Cardiac muscle cell (in vitro differentiated cells and primary cell): ENCODE results near the gene PFKL. TPM values are rescaled to one million over a fixed set of nuclear protein-coding genes. Genes with fewer than 3 reads are reported as not detected.

ENCODE experiments used
- DNase-seq, 2 donors: peaks; one replicate each; pipeline versions ENCODE4 v3.0.0 to v3.0.0-alpha.2; 2010 to 2017; ENCODE audit warnings: low read depth in 1 of 2, low spot score in 1 of 2
- H3K27ac ChIP-seq: fragments of 200-600 bp; sonication (generic); 2 replicates; pipeline ENCODE4 v1.5.1; 2016
- H3K27me3 ChIP-seq: fragments of 200-600 bp; sonication (generic); 2 replicates; pipeline ENCODE4 v1.6.0; 2016; ENCODE audit warnings: control low read depth
- H3K36me3 ChIP-seq: fragments of 200-600 bp; sonication (generic); 2 replicates; pipeline ENCODE4 v1.5.1; 2016; ENCODE audit warnings: control low read depth
- H3K4me1 ChIP-seq: fragments of 200-600 bp; sonication (generic); 2 replicates; pipeline ENCODE4 v1.8.1; 2017; ENCODE audit warnings: low read depth, mild to moderate bottlenecking, mixed run types
- H3K4me3 ChIP-seq: fragments of 200-600 bp; sonication (generic); 2 replicates; pipeline ENCODE4 v1.5.1; 2016; ENCODE audit warnings: mild to moderate bottlenecking
- H3K9me3 ChIP-seq: fragments of 200-600 bp; sonication (generic); 2 replicates; pipeline ENCODE4 v1.5.1; 2017; ENCODE audit warnings: low read depth, mild to moderate bottlenecking, control low read depth
- polyA plus RNA-seq: library from polyadenylated mRNA; unstranded; fragments of >200 nt; fragmentation: Nextera tagmentation; extraction: Ambion mirVana; gene quantifications from 2 replicates; pipeline ENCODE4 v1.2.1, GENCODE V29; 2016
- total RNA-seq: library from RNA; depleted of rRNA; stranded (reverse); fragments of >200 nt; gene quantifications from 2 replicates; pipeline ENCODE4 v1.2.3, GENCODE V29; 2016
- TF ChIP-seq, protein P1 (sequence below): IDR thresholded peaks from 2 replicates; pipeline ENCODE4 v1.5.1; 2012; ENCODE audit warnings: low read depth, mild to moderate bottlenecking, low read length

The PFKL gene
- total and polyA plus RNA-seq, 2 experiments from 2014 or later = 204 to 213 TPM

DNA sequence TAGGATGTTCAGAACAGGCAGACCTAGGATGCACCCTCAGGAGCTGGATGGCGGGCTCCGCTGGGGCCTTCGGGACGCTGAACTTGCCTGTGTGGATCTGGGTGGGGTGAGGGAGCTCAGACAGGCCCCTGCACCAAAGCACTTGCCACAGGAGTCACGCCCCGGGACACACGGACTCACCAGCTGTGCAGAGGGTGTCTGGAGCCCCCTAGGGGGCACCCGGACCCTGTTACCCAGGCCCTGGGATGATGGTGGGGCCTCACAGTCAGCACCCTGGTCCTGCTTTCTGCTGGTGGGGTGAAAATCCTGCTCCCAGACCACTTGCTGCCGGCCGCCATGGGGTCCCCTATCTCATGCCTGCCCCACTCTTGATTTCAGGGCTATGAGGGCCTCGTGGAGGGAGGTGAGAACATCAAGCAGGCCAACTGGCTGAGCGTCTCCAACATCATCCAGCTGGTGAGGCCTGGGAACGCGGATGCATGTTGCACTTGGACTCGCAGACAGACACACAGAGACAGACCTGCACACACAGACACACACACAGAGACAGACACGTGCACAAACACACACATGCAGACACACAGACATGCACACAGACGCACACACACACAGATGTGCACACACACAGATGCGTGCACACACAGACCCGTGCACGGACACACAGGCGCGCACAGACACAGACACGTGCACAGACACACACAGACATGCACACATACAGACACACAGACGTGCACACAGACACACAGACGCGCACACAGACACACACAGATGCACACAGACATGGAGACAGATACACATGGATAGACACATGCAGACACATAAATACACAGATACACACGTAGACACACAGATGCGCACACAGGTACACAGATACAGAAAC is 11.0 kb downstream of the PFKL start:
- no peak overlapping the region for H3K27ac ChIP-seq
- TF ChIP-seq, protein P1, sequence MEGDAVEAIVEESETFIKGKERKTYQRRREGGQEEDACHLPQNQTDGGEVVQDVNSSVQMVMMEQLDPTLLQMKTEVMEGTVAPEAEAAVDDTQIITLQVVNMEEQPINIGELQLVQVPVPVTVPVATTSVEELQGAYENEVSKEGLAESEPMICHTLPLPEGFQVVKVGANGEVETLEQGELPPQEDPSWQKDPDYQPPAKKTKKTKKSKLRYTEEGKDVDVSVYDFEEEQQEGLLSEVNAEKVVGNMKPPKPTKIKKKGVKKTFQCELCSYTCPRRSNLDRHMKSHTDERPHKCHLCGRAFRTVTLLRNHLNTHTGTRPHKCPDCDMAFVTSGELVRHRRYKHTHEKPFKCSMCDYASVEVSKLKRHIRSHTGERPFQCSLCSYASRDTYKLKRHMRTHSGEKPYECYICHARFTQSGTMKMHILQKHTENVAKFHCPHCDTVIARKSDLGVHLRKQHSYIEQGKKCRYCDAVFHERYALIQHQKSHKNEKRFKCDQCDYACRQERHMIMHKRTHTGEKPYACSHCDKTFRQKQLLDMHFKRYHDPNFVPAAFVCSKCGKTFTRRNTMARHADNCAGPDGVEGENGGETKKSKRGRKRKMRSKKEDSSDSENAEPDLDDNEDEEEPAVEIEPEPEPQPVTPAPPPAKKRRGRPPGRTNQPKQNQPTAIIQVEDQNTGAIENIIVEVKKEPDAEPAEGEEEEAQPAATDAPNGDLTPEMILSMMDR = no peak
- DNase-seq = no peak
- no peaks in the 10 kb centered on the region for H3K9me3 ChIP-seq
- H3K4me1 ChIP-seq = no peaks in the 10 kb centered on the region
- H3K36me3 ChIP-seq = peaks cover 16% of the 10 kb centered on the region
- no peaks in the 10 kb centered on the region for H3K27me3 ChIP-seq
- no peak overlapping the region for H3K4me3 ChIP-seq

DNA sequence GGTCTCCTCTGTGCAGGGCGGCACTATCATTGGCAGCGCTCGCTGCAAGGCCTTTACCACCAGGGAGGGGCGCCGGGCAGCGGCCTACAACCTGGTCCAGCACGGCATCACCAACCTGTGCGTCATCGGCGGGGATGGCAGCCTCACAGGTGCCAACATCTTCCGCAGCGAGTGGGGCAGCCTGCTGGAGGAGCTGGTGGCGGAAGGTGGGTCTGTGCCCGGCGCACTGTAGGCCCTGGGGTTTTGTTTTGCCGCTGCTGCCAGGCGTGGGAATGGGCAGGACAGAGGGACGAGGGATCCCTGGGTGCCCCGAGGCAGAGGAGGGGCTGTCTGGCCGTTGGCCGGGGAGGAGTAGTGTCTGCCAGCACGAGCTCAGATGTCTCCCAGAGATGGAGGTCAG is 12.2 kb downstream of the PFKL start:
- Histone ChIP-seq H3K27ac (no peak overlapping the region), H3K36me3 (peaks cover 16% of the 10 kb centered on the region), H3K27me3 (no peaks in the 10 kb centered on the region), H3K4me3 (no peak overlapping the region), H3K9me3 (no peaks in the 10 kb centered on the region), H3K4me1 (no peaks in the 10 kb centered on the region)
- DNase-seq = no peak
- TF ChIP-seq, protein P1 = no peak

DNA sequence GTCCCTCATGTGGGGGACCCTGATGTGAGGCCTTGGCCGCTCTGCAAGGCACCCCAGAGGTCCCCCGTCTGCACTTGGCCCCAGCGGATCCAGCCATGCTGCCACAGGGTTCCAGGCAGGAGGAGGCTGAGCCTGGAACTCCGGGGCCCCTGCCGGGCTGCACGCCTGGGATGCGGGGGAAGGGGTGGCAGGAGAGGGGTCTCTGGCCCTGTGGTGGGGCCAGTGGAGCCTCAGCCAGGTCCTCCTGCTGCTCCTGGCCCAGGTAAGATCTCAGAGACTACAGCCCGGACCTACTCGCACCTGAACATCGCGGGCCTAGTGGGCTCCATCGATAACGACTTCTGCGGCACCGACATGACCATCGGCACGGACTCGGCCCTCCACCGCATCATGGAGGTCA is 12.9 kb downstream of the PFKL start:
- Histone ChIP-seq H3K27ac (no peak overlapping the region), H3K27me3 (no peaks in the 10 kb centered on the region), H3K4me3 (no peak overlapping the region), H3K4me1 (peaks cover 4% of the 10 kb centered on the region), H3K36me3 (peaks cover 16% of the 10 kb centered on the region), H3K9me3 (no peaks in the 10 kb centered on the region)
- TF ChIP-seq, protein P1 = no peak
- DNase-seq = no peak

DNA sequence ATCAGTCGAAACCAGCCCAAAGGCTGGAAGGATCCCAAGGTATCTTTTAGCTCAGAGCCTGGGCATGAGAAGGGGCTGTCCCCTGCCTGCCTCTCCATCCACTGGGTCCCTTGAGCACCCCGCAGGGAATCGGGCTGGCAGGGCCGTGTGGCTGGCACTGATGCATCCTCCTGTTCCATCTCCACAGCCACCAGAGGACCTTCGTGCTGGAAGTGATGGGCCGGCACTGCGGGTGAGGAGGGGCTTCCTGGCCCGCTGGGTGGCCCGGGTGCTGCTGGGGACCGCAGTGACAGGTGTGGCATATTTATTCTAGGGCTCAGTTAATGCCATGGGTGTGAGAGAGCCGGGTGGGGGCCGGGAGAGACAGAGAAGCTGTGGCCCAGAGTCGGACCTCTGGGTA is 13.6 kb downstream of the PFKL start:
- H3K27ac ChIP-seq = no peak overlapping the region
- no peak for DNase-seq
- H3K4me1 ChIP-seq = peaks cover 4% of the 10 kb centered on the region
- H3K36me3 ChIP-seq = peaks cover 17% of the 10 kb centered on the region
- no peaks in the 10 kb centered on the region for H3K9me3 ChIP-seq
- no peaks in the 10 kb centered on the region for H3K27me3 ChIP-seq
- no peak overlapping the region for H3K4me3 ChIP-seq
- TF ChIP-seq, protein P1 = no peak

DNA sequence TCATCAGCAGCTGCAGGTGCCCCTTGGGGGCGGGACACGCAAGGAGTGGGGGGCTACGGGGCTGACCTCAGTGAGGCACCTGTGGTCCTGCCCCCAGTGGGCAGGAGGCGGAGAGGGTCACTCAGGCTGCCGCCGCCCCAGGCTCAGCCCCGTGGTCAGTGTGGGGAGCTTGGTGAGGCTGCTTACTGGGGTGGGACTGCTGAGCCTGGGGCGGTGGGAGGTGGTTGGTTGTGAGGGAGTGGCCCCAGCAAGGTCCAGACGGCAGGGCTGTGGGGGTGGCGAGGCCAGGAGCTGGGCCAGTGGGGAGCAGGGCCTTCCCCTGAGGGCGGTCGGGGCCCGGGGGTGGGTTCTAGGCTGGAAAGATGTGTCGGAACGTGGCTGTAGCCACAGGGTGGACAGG is 14.3 kb downstream of the PFKL start:
- Histone ChIP-seq H3K4me1 (peaks cover 4% of the 10 kb centered on the region), H3K9me3 (no peaks in the 10 kb centered on the region), H3K27ac (no peak overlapping the region), H3K27me3 (no peaks in the 10 kb centered on the region), H3K36me3 (peaks cover 20% of the 10 kb centered on the region), H3K4me3 (no peak overlapping the region)
- DNase-seq = no peak
- TF ChIP-seq, protein P1 = no peak
